GM12874 (cell line): Measurements from ENCODE around the gene AUTS2.

ENCODE experiments used
- TF ChIP-seq, protein P1 (sequence below): IDR thresholded peaks from 2 replicates; pipeline ENCODE4 v1.5.1; 2011; ENCODE audit warnings: low read depth, mild to moderate bottlenecking, control low read depth, low read length, moderate library complexity; ENCODE audit not compliant: insufficient read depth

AUTS2 gene

DNA sequence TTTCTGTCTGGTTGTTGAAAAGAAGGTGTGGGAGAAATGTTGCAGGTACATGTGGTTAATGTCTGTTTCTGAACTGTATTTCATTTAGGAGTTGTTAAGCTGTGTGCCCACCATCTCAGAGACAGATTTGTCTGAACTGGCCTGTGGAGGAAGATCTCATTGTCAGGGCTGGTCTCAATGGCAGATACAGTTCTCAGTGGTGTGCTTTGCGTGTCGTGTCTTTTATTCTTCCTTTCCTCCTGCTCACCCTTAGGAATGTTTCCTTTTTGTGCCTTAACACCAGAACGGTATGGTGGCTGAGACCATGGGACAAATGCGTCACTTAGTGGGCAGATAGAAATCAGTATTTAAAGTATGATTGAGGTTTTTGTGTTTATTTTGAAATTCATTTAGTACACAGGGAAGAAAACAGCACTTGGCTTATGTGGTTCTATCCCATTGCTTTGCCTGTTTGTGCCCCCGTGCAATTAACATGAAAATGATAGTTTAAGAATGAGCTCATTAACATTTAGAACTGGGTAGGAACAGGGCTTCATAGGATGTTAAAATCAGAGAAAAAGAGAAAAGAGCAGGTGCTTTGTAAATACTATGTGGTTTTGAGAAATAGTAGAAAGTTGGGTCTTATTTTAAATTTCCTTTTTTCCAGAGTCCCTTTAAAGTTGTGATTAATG, 112.6 kb downstream of the AUTS2 start:
- TF ChIP-seq, protein P1, sequence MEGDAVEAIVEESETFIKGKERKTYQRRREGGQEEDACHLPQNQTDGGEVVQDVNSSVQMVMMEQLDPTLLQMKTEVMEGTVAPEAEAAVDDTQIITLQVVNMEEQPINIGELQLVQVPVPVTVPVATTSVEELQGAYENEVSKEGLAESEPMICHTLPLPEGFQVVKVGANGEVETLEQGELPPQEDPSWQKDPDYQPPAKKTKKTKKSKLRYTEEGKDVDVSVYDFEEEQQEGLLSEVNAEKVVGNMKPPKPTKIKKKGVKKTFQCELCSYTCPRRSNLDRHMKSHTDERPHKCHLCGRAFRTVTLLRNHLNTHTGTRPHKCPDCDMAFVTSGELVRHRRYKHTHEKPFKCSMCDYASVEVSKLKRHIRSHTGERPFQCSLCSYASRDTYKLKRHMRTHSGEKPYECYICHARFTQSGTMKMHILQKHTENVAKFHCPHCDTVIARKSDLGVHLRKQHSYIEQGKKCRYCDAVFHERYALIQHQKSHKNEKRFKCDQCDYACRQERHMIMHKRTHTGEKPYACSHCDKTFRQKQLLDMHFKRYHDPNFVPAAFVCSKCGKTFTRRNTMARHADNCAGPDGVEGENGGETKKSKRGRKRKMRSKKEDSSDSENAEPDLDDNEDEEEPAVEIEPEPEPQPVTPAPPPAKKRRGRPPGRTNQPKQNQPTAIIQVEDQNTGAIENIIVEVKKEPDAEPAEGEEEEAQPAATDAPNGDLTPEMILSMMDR, result no peak

DNA sequence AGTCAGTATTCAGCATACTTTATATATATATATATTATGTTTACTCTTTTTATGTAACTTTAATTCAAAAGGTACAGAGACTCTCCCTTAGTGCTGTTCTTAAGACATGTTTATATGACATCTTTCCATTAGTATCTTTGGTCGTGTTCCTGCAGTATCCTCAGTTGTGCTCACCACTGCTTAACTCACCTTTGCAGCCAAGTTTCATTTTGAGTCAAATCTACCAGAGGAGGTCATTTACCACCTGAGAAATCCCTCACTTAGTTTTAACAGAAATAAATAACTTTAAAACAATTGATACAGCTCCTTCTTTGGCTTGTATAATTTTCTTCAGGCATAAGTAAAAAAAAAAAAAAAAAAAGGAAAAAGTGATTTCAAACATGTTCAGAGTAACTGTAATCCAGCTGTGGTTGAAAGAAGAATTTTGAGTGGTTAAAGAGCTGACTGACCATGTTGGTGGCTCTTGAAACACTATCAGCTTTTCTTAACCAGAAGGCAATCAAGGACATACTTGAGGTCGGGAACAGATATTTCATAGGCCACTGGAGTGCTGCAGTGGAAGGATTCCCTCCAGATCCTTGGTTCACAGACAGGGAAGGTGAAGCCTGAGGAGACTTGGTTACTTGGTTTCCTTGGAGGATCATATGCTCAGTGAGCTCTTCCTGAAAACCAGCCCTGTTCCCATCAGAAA, 116.8 kb downstream of the AUTS2 start:
- TF ChIP-seq, protein P1, result no peak

DNA sequence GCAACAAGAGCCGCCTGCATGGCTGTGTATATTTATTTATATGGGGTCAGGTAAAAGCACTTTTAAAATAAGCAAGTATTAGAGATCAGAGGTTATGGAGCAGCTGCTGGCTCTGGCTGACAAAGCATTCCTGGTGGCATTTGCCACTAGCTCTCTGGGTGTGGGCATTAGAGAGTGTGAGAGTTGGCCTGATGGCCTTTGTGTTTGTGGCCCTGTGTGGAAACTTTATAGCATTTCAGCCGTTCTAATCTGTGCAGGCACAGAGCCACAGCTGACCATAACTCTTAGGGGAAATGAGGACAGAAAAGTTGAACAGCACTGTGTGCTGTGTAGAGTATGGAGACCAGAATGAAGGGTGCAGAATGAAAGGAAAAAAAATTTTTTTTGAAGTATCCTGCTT, 118.9 kb downstream of the AUTS2 start:
- TF ChIP-seq, protein P1, result no peak

DNA sequence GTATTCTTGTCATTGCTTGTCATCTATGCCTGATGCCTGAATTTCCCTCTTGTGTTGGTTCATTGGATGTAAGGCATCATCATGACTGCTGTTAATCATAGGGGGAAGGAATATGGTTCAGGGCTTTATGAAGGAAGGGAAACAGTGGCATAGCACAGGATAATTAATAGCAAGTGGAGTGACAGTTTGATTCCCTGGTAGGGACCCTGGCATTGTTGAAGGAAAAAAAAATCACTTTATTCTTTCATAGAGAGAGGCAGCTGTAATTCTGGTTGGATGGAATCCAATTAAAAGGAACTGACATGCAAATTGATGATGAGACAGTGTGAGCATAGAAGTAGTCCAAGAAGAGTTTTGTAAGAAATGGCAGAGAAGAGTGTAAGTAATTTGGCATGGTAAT, 121.4 kb downstream of the AUTS2 start:
- TF ChIP-seq, protein P1, result no peak

DNA sequence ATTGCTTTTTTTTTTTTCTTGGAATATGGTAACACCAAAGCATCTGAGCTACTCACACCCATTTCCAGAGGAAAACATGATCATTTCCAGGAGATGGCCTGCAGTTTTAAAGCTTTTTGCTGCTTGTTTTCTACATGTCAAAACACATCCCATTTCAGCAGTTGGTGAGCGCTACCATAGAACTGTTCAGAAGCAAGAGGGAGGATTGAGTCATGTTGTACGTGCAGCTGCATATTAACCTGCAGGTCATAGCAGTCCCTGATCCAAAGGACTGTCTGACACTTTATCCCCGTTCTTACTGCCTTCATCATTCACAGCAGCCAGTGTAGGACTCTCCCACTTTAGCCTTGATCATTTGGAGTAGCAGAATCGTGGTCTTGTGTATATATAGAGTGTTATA, 124.6 kb downstream of the AUTS2 start:
- TF ChIP-seq, protein P1, result no peak

DNA sequence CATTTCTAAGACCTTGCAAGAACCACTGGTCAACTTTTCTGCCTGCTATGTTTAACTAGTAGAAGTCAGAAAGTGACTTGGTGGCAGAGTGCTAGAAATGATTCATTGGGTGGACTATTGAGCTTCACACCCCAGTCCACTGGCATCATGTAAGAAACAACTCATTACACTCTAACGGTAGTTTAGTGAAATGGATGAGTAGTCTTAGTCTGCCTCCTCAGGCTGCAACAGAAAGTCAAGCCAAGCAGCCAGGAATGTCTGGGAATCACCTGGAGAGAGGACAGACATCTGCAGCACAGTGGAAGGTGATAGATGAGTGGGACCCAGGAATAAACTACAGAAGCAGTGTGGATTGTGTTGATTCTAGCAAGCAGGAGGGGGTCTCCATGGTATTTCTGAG, 125.4 kb downstream of the AUTS2 start:
- TF ChIP-seq, protein P1, result no peak

DNA sequence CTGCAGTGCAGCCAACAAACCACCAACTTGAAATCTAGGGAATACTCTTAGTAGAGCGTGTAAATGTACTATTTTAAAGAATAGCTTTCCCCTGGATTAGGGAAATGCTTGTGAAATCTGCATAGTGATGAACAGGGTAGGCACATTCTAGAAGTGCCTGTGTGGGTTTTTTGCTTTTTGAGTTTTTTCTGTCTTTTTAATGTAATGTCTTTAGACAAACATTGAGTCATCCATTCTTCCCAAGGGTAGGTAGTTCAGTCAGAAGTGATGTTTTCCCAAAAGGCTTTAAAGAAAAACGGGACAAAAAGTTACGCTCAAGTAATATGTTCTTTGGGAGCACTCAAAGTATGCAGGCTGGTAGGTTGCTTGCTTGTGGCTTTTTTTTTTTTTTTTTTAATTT, 130.0 kb downstream of the AUTS2 start:
- TF ChIP-seq, protein P1, result no peak
